CD4-positive, alpha-beta T cell treated with Interleukin-6 at 100 ng/mL for 8 hours (primary cell): Measurements from ENCODE around the gene WBP4.

Experiments
- DNase-seq: peaks from one replicate; pipeline ENCODE4 v3.0.0-alpha.2; 2020; ENCODE audit warnings: mixed read lengths, low spot score

Gene WBP4

DNA sequence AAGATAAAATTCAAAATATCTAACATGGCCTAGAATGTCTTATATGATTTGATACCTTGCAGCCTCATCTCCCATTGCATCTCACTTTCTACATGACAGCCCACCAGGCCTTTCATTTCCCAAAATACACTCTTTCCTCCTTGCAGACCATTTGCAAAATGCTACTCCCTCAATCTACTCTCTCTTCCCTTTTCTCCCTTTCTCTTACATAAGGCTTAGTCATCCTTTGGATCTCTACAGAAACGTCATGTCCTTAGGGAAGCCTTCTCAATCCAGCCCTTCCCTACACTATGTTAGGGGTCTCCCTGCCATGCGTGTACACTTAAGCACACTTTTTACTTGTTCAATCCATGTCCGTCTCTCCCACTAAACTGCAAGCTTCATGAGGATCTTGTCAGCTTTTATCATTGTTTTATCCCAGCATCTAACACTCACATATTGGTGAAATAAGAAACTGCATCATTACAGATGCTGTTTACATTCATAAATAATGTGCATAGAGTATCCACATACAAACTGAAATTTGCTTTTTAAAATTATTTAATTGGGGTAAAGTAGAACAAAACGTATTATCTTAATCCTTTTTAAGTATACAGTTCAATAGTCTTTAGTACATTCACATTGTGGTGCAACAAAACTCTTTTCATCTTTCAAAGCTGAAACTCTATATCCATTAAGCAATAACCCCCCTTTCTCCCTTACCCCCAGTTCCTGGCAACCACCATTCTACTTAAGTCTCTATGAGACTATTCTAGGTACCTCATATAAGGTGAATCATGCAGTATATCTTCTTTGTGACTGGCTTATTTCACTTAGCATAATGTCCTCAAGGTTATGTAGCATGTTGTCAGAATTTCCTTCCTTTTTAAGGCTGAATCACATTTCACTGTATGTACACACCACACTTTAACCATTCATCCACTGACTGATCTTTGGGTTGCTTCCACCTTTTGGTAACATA, 11.5 kb upstream of the WBP4 start:
- no peak for DNase-seq

DNA sequence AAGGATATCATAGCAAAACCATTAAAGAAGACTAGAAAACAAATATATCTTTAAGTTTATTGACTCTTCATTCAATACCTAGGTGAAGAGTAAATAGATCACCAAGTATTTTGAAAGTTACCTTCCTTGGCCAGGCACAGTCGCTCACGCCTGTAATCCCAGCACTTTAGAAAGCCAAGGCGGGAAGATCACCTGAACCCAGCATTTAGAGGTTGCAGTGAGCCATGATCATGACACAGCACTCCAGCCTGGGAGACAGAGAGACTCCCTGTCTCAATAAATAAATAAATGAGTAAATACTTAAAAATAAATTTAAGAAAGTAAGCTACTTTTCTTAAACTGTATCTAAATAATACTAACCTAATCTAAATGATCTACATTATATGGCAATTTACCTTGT, 8.9 kb upstream of the WBP4 start:
- DNase-seq: no peak

DNA sequence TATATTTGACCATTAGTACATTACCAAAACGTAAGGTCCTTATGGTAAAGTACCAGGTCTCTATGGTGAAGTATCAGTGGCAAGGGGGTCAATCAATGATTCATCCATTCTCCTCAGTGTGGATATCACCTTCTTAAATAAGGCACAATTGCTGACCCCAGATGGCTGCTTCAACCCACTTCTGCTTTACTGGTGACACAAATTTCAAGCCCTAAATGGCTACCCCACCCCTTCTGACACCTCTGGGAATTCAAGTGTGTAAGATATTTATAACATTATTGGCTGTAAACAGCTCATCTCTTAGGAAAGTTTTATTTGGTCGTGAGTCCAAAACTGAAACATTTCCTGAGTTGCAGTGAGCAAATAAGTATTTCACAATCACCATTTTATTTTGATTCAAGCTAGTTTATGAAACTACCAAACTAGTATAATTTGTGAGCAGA, 7.9 kb upstream of the WBP4 start:
- no peak for DNase-seq

DNA sequence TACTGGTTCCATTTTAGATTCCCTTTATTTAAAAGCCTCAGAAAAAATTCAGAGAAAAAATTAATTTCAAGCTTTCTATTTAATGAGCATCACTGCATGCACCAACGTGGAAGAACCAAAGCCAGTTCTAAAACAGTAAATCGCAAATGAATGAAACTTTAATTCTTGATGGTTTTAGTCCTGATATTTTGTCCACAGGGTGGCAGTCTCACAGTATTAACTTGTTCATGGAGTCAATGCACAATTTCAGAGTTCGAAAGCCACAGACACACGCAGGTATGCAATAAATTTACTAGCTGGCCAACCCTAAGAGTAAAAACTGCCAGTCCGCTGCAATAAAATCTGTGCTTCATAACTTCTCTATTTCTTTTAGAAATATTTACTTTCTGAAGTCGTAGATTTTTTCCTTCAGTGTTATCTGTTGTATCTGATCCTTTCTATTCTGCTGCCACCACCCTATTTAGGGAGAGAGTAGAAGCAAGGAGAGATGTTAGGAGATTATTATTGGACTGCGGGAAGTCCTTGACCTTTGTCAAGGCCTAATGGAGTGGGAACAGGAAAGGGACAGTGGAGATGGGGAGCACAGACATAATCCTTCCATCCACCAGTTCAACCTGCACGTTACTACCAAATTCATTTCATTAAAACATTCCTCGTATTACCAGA, 7.0 kb upstream of the WBP4 start:
- DNase-seq: peak; percentile 59

DNA sequence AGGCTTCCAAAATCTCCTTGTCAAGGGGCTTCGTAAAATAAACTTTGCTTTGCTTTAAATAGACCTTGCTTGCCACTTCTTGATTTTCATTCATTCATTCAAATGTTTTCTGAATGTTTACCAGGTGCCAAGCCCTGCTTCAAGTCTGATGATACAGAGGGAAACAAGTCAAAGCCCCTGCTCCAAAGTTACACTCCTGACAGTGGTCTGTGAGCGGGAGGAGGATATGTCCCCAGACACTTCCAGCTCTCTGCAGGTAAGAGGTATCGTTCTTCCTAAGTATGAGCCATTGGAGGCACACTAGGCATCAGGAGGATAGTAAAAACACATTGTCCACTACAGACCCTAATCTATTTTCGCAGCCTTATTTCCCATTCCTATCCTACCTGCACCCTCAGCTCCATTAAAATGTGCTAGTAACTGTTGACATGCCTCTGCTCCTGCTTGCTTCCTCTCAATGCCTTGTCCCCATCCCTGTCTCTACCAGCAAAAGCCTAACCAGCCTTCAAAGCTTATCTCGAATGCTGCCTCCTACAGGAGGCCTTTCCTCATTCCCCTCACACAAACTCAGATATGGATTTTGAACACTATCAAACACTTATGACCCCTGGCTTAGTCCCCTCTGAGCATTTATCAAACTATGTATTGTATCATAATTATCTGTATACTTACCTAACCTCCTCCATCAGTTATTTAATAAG, 6.2 kb upstream of the WBP4 start:
- DNase-seq: no peak

DNA sequence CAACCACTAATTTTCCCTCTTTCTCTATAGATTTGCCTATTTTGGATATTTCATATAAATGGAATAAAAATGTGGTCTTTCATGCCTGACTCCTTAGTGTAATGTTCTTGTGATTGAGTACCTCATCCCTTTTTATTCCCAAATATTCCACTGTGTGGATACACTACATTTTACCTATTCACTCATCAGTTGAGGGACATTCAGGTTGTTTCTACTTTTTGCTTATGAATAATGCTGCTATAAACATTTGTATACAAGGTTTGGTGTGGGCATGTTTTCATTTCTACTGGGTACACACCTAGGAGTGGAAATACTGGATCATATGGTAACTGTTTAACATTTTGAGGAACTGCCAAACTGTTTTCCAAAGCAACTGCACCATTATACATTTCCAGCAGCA, 5.1 kb upstream of the WBP4 start:
- no peak for DNase-seq

DNA sequence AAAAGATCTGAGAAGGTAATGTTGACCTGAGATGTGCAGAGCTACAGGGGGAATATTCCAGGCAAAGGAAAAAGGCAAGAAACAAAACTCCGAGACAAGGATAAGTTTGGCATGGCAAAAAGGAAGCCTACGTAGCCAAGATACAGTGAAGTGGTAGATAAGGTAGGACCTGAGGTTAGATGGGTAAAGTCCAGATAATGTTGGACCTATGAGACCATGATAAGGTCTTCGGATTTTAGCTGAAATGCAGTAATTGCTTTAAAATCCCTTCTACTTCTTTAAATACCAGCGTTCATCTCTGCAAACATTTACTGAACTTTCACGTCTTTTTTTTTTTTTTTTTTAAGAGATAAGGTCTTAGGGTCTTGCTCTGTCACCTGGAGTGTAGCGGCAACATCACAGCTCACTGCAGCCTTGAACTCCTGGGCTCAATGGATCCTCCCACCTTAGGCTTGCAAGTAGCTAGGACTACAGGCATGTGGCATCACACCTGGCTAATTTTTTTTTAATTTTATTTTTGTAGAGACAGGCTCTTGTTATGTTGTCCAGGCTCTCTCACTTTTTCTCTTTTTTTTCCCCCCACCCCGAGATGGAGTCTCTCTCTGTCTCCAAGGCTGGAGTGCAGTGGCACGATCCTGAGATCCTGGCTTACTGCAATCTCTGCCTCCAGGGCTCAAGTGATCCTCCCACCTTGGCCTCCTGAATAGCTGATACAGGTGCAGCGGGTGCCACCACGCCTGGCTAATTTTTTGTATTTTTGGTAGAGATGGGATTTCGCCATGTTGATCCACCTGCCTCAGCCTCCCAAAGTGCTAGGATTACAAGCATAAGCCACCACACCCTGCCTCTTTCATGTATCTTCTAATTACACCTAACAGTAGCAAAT, 4.2 kb upstream of the WBP4 start:
- DNase-seq: no peak

DNA sequence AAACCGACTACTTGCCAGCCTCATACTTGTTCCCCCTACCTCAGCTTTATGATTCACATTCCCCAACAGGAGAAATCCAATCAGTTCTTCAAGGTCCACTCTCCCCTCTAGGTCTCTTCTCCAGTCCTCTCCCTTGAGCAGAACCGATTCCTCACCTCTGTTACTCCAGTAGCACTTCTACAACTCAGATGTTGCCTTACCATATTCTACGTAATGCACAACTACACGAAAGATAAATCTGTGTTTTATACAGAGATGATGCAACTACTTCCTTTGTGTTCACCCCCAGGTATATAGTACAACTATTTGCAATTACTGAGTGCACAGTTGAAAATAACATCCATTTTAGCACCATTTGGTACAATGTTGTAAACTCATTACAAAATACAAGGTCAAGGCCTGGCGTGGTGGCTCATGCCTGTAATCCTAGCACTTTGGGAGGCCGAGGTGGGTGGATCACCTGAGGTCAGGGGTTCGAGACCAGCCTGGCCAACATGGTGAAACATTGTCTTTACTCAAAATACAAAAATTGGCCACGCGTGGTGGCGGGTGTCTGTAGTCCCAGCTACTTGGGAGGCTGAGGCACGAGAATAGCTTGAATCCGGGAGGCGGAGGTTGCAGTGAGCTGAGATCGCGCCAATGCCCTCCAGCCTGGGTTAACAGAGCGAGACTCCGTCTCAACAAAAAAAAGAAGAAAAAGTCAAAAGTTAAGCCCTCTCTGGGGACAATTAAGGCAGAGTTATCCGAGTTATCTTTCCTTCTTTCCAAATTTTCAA, 2.8 kb upstream of the WBP4 start:
- no peak for DNase-seq

DNA sequence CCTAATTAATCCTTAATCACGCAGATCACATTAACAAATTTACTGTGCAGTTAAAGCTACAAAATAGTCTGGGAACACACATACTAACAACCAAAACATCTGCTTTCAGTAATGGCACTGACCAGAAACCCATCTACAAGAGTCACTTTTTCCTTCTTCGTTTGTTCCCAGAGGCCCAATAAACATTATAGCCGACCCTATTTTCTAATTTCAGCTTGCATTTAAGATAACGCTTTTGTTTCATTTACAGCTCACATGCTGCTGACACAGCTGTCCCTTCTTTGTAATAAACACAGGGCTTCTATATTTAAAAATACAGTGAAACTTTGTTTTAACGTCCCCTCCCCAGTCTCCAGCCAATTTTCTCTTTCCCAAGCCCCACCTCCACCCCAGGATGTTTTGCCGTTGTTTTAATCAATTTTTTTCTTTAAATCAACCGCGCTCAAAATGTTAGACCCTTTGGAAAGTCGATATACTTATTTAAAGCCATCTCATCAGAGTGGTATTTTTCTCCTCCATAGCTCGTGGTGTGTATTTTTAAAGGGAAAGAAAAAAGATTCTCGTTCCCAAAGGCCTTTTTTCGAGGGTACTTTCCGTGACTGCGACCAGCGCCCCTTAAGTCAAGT, 1.7 kb upstream of the WBP4 start:
- no peak for DNase-seq

DNA sequence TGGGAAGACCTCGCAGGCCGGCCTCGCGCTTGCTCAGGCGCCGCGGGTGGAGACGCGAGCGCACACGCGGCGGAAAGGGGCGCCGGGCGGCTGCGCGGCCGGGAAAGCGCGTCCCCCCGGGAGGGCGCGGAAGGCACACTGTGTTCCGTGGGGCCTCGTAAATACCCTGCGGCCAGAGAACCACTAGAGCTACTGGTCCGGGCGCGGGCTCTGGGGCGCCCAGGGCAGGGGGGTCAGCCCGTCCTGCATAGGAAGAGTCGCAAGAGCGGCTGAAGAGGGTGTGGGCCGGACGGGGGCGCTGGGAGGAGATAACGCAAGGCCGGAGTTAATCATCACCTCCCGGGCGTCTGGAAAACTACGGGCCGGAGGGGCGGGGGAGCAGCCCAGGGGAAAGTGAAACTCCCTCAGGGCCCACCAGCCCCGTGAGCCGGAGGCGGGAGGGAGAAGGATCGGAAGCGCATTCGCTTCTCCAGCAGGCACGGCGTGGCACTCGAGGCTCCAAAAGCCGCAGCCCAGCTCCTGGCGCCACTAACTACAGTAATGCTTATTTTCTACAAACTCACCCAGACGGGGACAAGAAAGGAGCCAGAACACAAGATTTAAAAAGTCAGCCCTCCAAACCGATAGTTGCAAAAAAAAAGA, 1.1 kb upstream of the WBP4 start:
- peak; percentile 50 for DNase-seq

DNA sequence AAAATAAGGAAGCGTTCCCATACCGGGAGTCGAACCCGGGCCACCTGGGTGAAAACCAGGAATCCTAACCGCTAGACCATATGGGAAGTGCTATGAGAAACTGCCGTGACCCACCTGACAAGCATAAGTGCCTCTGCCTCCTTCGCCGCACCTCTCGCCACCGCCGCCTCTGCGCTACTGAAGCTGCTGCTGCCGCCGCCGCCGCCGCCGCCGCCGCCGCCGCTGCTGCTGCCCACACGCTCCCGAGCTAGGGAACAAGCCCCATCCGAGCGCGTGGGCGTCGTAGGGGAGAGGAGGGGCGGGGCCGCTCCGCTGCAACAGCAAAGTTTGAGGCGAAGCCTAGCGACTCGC, 610 bp upstream of the WBP4 start:
- DNase-seq: peak; percentile 79

DNA sequence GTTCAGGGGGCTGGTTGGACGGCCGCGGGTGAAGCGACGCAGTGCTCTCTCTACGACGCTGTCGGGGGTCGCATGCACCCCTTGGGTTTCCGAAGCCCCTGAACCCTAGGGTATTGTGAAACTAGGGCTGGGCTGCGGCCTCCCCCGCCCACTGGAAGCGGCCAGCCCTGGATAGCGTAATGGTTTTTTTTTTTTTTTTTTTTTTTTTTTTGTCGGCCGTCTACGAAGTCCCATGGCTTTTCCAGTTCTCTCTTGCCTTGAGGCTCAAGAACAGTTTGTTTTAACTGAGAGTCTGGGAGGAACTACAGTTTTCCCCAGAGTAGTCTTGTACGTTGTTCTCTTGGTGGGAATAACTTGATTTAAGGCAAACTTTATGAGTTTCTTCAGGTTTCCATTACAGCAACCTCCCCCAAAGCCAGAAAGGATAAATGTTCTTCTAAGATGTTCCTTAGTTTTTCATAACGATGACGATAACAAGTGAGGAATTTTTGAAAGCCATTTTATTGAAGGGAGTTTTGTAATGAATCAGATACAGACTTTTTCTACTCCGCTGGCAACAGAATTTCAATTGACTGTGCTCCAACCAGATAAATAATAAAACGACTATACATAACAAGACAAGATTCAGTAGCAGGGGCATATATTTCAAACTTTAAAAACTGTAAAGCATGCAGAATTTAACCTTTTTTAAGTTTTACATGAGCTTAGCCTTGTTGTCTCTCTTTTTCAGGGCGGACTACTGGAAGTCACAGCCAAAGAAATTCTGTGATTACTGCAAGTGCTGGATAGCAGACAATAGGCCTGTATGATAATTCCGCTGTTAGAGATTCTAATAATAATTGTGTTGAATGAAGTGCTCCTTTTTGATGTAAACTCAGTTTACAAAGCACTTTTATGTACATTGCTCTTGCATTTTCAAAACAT, 867 bp downstream of the WBP4 start:
- DNase-seq: no peak

DNA sequence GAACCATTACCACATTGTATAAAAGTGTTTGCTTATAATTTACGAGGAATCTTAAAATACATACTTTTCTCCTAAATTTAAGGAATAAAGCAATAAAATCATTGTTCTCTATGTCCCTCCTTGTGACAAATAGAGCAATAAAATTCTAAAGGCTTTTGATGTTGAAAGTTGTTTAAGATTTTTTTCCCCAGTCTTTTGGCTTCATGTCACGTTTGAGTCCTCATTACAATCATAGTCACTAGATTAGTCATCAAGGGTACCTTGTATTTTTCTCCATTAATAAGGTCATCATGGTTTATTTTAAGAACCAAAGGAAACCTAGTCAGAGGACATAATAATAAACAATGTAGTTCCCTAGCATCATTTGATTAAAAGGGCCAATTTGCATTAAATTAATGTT, 3.2 kb downstream of the WBP4 start:
- DNase-seq: no peak

DNA sequence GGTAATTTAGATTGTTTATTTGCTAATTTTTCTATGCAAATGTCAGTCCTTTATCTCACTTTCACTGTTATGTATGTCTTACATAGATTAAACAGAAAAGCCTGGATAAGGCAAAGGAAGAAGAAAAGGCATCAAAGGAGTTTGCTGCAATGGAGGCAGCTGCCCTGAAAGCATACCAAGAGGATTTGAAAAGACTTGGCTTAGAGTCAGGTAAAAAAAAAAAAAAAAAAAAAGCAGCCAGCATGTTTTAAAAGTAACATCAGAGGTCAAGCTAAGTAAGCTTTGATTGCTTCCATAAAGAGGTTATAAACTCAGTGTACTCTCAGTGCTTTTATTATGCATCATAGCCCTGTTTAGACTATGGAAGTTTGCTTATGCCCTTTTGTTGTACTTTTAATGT, 3.8 kb downstream of the WBP4 start:
- no peak for DNase-seq

DNA sequence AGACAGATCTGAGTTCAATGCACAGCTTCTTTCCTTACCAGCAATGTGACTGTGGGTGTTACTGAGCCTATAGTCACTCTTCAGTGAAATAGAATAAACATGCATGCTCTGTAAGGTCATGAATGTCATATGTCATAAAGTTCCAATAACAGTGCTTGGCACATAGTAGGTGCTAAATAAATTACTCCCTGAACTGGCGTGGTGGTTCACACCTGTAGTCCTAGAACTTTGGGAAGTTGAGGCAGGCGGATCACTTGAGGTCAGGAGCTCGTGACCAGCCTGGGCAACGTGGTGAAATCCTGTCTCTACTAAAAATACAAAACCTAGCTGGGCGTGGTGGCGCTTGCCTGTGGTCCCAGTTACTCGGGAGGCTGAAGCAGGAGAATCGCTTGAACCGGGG, 13.2 kb downstream of the WBP4 start:
- DNase-seq: no peak

DNA sequence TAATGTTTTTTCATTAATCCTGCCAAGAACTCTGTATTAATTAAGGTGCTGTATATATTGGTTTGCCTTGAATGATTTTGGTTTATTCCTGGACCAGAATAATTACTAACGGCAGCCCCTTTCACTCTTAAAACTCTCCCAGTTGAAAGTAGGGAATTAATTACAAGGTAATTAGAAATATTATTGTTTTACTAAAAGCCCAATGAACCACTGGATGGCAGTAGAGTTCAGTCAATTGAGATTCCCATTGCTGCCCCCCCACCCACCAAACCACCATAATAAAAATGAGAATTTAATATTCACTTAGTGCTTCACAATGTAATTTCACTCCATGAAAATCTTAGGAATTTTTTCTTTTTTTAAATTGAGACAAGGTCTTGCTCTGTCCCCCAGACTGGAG, 13.7 kb downstream of the WBP4 start:
- peak; percentile 22 for DNase-seq

DNA sequence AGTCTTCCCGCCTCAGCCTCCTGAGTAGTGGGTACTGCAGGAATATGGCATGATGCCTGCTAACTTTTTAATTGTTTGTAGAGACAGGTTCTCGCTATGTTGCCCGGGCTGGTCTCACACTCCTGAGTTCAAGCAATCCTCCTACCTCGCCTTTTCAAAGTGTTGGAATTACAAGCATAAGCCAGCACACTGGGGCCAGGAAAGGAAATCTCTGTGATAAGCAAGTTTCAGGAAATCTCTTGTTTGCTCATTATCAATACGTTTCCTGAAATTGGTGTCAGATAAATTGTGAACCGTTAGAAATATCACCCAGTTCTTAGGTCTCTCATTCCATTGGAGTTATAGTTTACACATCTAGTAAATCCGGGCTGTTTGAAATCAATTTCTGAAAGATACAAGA, 14.2 kb downstream of the WBP4 start:
- DNase-seq: no peak

DNA sequence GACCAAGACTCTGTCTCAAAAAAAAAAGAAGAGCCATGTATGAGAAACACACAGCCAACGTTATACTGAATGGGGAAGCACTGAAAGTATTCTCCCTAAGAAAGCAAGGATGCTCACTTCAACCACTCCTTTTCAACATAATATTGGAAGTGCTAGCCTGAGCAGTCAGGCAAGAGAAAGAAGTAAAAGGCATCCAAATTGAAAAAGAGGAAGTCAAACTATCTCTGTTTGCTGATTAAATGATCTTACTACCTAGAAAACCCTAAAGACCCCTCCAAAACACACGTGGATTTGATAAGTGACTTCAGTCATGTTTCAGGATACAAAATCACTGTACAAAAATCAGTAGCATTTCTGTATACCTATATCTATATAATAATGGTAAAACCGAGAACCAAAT, 16.2 kb downstream of the WBP4 start:
- DNase-seq: no peak

DNA sequence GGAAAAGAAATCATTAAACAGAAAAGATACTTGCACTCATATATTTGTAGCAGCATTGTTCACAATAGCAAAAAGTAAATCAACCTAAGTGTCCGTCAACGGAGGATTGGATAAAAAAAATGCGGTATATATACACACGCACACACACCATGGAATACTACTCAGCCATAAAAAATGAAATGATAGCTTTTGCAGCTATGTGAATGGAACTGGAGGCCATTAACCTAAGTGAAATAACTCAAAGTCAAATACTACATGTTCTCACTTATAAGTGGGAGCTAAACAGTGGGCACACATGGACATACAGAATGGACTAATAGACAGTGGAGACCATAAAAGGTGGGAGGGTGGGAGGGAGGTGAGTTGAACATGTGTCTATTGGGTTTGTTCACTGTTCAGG, 18.4 kb downstream of the WBP4 start:
- DNase-seq: no peak
